Stimulated activated CD8-positive, alpha-beta memory T cell treated with anti-CD3 and anti-CD28 coated beads, Interleukin-15, amount 100 ng/mL, for 1 hour (primary cell): ENCODE measurements around the gene UBASH3B.
"Not testable (repeated sequence)": the region's sequence is repeated elsewhere in the genome, so short reads cannot be mapped to it uniquely, and the experiment has no call there.

Source experiments
- DNase-seq: peaks from one replicate; pipeline ENCODE4 v3.0.0-alpha.2; 2020; ENCODE audit warnings: low read depth

UBASH3B gene, protein sequence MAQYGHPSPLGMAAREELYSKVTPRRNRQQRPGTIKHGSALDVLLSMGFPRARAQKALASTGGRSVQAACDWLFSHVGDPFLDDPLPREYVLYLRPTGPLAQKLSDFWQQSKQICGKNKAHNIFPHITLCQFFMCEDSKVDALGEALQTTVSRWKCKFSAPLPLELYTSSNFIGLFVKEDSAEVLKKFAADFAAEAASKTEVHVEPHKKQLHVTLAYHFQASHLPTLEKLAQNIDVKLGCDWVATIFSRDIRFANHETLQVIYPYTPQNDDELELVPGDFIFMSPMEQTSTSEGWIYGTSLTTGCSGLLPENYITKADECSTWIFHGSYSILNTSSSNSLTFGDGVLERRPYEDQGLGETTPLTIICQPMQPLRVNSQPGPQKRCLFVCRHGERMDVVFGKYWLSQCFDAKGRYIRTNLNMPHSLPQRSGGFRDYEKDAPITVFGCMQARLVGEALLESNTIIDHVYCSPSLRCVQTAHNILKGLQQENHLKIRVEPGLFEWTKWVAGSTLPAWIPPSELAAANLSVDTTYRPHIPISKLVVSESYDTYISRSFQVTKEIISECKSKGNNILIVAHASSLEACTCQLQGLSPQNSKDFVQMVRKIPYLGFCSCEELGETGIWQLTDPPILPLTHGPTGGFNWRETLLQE

DNA sequence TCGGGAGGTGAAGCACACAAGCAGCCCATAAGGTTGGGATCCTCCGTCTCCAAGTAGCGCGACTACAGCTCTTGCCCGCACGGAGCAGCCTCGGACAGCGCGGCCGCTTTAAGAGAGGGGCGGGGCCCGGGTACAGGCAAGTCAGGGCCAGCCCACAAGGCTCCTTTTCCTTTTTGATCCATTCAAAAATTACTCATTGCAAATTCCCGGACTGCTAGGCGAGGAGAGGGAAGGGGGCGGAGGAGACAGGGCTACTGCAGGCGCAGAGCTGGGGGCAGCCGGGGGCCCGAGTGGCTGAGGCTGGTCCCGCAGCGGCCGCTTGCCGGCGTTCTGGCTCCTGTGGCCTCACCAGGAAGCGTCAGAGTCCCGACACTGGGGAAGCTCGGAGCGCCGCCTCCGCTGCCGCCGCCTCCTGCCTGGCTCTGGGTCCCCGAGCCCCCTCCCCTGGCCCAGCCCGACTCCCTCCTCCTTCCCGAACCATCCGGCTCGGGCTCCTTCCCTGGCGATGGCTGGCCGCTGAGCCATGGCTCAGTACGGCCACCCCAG lies at the start of gene UBASH3B:
Gene UBASH3B (plus strand): TSS at position 196 of the 546 bp plus-strand sequence. CDS start 328 bp downstream, at position 524.
- DNase-seq = peak; percentile 27

DNA sequence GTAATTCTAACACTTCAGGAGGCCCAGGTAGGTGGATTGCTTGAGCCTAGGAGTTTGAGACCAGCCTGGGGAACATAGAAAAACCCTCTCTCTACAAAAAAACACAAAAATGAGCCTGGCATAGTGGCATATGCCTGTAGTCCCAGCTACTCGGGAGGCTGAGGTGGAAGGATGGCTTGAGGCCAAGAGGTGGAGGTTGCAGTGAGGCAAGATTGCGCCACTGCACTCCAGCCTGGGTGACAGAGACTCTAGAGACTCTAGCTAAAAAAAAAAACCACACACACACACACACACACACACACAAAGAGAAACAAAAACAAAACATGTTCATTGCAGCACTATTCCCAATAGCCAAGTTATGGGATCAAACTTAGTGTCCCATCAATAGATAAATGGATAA lies 48.4 kb upstream of the UBASH3B start:
- DNase-seq = not testable (repeated sequence)

DNA sequence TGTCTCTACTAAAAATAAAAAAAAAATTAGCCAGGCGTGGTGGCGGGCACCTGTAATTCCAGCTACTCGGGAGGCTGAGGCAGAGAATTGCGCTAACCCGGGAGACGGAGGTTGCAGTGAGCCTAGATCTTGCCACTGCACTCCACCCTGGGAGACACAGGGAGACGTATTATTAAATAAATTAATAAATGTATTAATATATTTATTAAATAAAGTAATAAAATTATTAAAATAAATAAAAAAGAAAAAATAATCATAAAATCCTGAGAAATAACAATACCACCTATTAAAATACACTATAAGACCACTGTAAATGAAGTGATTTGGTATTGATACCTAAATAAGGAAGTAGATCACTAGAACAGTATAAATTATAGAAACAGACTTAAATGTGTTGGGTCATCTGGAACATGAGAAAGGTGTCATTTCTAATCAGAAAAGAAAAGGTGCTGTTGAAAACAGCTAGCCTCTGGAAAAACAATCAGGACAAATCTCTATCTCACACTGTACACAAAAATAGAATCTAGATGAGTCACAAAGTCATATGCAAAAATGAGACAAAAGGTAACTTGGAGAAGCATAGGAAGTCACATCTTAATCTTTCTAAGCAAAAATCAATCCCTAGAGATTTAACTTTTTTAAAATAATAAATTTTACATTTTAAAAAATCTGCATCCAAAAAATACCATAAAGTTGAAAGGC lies 43.2 kb upstream of the UBASH3B start:
- DNase-seq = no peak

- DNase-seq = no peak
Measured at GRCh38 chr11:122616718-122617117, 38.8 kb upstream of the UBASH3B start.

- DNase-seq = no peak
Measured at GRCh38 chr11:122617297-122617696, 38.2 kb upstream of the UBASH3B start.

DNA sequence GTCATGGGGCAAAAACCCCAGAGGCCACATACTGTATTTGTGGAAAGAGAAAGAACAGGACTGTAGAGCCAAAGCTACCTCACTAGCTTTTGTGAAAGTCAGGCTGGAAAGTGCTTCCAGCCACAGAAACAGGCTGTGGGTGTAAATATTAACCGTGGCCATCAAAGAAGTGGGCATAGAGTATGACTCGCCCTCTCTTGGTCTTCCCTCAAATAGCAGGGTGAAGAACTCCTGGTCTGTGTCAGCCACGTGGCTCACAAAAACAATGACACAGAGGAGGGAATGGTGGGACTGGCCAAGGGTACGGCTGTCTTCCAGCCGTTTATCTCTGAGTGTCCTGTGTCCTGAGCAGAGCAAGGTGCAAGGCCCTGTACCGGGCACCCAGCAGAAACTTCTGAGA lies 37.6 kb upstream of the UBASH3B start:
- DNase-seq = no peak

DNA sequence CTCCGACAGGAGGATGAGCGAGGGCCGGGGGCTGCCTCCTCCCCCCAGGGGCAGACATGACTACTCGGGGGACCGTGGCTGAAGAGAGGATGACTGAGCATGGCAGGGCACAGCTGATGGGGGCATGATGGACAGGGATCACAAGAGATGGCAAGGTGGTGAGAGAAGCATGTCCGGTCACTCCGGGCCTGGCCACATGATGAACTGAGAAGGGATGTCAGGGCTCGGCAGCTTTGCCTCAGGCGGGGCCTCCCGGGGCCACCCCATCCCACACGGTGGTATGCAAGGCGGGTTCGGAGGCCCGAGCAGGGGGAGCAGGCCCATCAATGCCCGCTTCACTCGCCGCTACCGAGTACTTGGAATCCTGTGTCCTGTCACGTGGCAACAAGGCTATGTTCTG lies 36.6 kb upstream of the UBASH3B start:
- DNase-seq = no peak

DNA sequence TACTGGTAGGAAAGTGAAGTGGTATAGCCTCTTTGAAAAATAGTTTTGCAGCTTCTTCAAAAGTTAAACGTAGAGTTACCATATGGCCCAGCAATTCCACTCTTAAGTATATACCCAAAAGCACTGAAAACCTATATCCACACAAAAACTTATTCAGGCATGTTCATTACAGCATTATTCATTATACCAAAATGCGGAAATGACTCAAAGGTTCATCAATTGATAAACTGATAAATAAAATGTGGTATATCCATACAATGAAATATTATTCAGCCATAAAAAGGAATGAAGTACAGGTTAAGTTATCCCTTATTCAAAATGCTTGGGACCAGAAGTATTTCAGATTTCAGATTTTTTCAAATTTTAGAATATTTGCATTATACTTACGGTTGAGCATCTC lies 35.8 kb upstream of the UBASH3B start:
- DNase-seq = no peak

DNA sequence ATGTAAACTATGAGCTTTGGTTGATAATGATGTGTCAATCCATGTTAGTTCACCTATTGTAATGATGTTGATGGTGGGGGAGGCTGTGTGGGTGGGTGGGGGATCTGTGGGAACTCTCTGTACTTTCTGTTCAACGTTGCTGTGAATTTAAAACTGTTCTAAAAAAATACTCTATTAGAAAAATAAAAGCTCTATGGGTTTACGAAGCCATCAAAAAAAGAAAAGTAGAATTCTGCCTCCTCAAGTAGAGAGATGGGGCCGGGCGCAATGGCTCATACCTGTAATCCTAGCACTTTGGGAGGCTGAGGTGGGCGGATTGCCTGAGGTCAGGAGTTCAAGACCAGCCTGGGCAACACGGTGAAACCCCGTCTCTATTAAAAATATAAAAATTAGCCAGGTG lies 30.0 kb upstream of the UBASH3B start:
- not testable (repeated sequence) for DNase-seq

- DNase-seq = no peak
Measured at GRCh38 chr11:122625976-122626665, 29.4 kb upstream of the UBASH3B start.

DNA sequence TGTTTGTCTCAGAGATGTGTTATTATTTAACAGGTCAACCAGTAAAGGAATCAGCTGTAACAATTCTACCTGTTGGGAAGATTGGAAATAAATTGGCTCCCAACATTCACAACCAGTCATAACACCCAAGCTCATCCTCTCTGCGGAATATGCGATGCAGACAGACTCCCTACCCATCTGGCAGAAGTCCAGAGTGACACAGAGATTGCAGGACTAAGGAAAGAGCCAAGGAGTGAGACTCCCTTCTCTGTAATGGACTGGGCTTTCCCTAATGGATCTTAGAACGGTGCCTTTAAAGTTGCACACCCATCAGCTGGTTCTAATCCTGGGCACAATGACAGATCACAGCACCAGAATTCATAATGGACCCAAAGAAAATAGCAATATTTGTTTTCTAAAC lies 27.8 kb upstream of the UBASH3B start:
- no peak for DNase-seq

- peak; percentile 52 for DNase-seq
Measured at GRCh38 chr11:122628810-122629555, 26.5 kb upstream of the UBASH3B start.

DNA sequence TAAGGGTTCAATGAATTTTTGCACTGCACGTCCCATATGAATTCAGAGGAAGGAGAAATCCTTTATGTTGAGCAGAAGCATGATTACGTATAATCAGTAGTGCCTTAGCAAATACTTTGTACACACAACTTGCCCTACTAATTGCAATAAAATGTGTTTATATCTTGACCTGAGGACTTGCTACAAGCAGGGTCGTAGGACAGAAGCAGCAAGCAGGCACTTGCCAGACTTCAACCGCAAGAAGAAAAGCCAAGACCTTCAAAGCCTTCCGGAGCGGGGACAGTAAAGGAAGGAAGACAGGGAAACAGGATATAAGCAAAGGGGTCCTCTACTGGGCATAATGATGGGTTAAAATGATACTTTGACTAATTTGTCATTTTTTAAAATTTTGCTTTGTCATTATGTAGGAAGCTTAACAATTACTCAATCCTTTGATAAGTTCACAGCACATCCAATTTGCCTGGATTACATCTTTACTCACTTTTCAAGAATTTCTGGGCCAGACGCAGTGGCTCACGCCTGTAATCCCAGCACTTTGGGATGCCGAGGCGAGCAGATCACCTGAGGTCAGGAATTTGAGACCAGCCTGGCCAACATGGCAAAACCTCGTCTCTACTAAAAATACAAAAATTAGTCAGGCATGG lies 23.2 kb upstream of the UBASH3B start:
- no peak for DNase-seq

DNA sequence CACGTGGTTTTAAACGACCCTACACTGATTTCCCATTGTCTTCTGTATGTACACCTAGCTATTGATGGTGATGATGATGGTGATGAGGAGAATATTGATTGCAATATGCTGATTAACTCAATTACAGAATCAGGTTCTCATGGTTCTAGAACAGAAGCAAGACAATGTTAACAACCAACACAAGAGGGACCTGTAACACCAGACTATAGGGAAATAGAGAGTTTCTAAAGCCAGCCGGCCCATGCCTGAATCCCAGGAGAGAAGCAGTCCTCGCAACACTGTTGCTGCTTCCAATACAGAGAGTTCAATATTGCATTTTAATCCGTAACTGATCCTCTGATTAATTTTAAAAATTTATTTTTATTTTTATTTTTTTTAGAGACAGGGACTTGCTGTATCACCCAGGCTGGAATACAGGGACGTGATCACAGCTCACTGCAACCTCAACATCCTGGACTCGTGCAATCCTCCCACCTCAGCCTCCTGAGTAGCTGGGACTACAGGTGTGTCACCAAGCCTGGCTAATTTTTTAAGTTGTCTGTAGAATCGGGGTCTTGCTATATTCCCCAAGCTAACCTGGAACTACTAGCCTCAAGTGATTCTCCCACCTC lies 22.2 kb upstream of the UBASH3B start:
- DNase-seq = no peak

DNA sequence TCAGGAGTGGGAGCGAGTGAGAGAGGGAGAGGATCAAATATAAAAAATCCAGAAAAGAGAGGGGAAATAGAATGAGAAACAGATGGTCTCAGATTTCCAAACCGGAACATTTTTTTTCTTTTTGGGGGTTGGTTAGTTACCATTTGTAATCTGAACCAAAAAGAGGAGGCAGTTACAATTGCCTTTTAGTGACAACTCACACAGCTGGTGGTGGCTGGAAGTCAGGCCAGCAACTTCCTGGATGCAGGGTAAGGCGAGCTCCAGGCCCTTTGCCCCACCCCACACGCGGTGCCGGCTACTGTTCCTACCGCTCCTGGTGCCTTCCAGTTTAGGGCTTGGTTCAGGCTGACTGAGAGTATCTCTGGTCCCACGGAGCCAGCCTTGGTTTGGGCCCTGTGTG lies 21.0 kb upstream of the UBASH3B start:
- no peak for DNase-seq

DNA sequence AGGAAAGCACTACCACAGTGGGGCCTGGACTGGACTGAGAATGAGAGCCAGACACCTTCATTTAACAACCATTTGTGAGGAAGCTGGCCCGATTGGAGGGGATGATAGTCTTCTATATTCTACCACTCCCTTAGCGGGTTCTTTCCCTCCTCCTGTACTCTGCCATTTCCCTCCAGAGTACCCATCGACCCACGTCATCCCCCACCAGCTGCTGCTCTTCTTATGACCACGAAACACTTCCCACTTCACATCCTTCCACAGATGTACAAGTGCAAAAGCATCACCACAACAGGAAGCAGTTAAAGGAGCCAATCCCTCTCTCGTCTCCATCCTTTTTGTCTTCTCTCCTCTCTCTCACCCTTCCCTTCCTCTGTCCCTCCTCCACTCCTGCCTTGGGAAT lies 18.0 kb upstream of the UBASH3B start:
- DNase-seq = no peak

- DNase-seq = no peak
Measured at GRCh38 chr11:122642472-122642922, 13.0 kb upstream of the UBASH3B start.

DNA sequence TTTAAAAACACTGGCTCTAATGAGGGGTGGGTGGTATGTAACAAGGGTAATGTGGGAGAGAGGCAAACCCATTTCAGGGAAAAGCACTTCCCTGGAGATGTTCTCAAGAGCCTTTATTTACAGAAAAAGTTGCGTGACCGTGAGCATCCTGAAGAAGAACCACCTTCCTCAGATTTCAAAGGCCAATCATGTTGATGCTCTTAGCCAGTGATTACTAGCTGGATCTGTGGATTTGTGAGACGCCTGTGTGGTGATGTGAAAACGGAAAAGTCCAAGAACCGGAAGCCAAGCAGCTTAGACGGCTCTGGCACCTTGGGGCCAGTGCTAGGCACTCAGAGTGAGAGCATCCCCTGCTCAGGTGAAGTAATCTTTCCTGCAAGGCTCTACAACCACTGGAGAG lies 12.6 kb upstream of the UBASH3B start:
- no peak for DNase-seq

GRCh38 chr11:122645847-122646246 lies 9.7 kb upstream of the UBASH3B start:
- DNase-seq = no peak
